Measurements from ENCODE around the gene HS2ST1.
"Not testable (repeated sequence)": the region's sequence is repeated elsewhere in the genome, so short reads cannot be mapped to it uniquely, and the experiment has no call there.

HS2ST1 gene

GRCh38 chr1:86914601-86914997 lies at the start of gene HS2ST1:
HS2ST1 (plus strand) TSS chr1:86914635.
- no peak for DNase-seq (ENCODE audit: low read depth in 2 of 2)

DNA sequence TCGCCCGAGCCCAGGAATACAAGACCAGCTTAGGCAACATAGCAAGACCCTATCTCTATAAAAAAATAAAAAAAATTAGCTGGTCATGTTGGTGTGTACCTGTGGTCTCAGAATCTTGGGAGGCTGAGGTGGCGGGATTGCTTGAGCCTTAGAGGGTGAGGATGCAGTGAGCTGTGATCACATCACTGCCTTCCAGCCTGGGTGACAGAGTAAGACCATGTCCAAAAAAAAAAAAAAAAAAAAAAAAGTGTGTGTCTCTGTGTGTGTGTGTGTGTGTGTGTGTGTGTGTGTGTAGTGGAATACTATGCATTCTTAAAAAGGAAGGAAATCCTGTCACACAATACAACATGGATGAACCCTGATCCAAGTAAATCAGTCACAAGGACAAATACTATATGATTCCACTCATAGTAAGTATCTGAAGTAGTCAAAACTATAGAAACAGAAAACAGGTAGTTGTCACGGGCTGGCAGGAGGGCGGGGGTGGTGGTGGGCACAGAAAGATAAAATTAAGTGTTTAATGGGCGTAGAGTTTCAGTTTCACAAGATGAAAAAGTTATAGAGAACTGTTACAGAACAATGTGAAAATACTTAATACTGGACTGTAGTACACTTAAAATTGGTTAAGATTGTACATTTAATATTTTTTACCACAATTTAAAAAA lies 48.3 kb upstream of the HS2ST1 start:
- no peak for DNase-seq (ENCODE audit: low read depth in 2 of 2)

DNA sequence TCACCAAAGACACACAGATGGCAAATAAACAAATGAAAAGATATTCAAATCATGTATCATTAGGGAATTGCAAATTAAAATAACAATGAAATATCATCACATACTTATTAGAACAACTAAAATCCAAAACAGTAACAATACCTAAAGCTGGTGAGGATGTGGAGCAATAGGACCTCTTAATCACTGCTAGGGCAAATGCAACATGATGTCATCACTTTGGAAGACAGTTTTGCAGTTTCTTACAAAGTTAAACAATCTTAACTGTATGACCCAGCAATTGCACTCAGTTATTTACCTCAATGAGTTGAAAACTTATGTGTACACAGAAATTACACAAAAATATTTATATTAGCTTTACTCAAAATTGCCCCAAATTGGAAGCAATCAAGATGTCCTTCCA lies 47.8 kb upstream of the HS2ST1 start:
- no peak for DNase-seq (ENCODE audit: low read depth in 2 of 2)

- not testable (repeated sequence) for DNase-seq (ENCODE audit: low read depth in 2 of 2)
Observed at GRCh38 chr1:86867278-86867677, 47.2 kb upstream of the HS2ST1 start.

GRCh38 chr1:86868477-86868876 lies 46.0 kb upstream of the HS2ST1 start:
- DNase-seq (ENCODE audit: low read depth in 2 of 2), result no peak

- no peak for DNase-seq (ENCODE audit: low read depth in 2 of 2)
Observed at GRCh38 chr1:86871001-86871400, 43.4 kb upstream of the HS2ST1 start.

- DNase-seq (ENCODE audit: low read depth in 2 of 2), result no peak
Observed at GRCh38 chr1:86872086-86872485, 42.3 kb upstream of the HS2ST1 start.

- no peak for DNase-seq (ENCODE audit: low read depth in 2 of 2)
Observed at GRCh38 chr1:86875722-86876121, 38.7 kb upstream of the HS2ST1 start.

DNA sequence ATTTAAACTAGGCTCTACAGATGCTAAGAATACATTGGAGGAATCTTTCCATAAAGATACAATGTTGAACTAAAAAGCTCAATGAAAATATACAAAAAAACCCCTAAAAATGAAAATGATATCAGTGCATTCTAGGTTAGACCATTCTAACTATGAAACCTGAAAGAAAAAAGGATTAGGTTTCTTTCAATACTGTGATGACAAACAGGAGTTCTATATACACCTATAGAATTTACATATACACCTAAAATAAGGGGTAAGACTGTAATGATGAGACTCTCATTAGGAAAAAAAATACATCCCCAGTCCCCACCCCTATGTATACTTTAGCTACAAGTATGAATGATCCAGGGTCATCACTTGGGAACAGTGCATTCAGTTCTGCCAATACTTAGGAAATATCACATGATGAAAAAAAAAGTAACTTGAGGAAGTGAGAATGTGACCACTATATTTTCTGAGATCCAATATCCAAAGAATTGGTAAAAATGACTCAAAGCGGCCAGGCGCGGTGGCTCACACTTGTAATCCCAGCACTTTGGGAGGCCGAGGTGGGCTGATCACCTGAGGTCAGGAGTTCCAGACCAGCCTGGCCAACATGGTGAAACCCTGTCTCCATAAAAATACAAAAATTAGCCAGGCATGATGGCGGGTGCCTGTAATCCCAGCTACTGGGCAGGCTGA lies 26.8 kb upstream of the HS2ST1 start:
- no peak for DNase-seq (ENCODE audit: low read depth in 2 of 2)

DNA sequence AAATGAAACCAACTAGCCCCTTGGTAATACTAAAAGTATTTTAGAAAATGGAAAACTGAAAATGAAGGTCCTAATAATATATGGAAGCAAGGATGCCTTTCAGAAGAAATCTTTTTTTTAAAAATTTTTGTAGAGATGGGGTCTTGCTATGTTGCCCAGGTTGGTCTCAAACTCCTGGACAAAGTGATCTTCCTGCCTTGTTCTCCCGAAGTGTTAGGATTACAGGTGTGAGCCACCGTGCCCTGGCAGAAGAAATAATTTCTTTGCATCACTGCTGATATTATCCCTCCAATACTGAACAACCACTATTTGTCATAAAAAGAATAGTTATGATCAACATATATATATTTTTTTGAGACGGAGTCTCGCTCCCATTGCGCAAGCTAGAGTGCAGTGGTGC lies 26.1 kb upstream of the HS2ST1 start:
- no peak for DNase-seq (ENCODE audit: low read depth in 2 of 2)

DNA sequence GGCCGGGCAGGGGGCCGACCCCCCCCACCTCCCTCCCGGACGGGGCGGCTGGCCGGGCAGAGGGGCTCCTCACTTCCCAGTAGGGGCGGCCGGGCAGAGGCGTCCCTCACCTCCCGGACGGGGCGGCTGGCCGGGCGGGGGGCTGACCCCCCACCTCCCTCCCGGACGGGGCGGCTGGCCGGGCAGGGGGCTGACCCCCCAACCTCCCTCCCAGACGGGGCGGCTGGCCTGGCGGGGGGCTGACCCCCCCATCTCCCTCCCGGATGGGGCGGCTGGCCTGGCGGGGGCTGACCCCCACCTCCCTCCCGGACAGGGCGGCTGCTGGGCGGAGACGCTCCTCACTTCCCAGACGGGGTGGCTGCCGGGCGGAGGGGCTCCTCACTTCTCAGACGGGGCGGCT lies 15.0 kb upstream of the HS2ST1 start:
- DNase-seq (ENCODE audit: low read depth in 2 of 2), result not testable (repeated sequence)

- DNase-seq (ENCODE audit: low read depth in 2 of 2), result no peak
Observed at GRCh38 chr1:86905875-86906274, 8.6 kb upstream of the HS2ST1 start.

GRCh38 chr1:86906419-86906818 lies 8.0 kb upstream of the HS2ST1 start:
- no peak for DNase-seq (ENCODE audit: low read depth in 2 of 2)

DNA sequence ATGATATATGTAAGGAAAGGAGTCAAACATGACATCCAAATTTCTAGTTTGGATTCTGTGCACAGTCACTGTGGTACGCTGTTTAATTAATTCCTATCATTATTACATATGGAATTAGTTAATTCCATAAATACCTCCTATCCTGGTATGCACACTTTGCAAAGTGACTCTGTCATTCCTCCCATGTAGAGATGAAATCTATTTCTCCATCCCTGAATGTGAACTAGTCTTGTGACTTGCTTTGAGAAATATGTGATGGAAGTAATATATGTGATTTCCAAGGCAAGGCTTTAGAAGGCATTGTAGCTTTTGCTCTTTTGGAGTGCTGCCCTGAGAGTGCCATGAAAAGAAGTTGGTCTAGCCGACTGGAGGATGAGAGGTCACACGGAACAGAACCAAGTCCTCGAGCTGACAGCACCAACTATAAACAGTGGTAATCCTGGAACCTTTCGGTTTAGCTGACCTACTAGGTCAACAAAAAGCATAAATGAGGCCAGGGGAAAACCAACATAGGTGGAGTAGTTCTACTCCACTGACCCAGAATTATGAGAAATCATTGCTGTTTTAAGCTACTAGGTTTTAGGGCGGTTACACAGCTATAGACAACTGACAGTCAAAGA lies 2.0 kb upstream of the HS2ST1 start:
- DNase-seq (ENCODE audit: low read depth in 2 of 2), result no peak

DNA sequence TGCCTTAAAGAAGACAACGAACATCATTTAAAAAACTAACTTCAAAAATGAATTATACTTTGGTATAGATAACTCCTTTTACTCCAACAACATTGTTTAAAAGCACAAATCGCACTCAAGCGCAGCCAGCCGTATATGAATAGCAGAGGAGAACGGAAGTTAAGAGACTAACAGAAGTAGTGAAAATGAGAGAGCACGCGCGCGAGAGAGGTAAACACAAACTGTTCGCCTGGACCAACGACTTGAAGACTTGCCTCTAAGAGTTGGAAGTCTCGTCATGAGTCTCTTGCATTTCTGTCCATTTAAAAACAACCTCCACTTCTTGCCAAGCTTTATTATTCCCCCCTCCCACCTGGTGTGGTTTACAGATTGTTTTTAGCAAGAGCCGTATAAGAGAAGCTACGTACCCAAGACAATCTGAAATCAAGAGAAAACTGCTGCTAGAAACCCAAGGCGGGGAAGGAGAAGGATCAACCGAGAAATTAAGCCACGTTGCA lies 988 bp upstream of the HS2ST1 start:
- DNase-seq (ENCODE audit: low read depth in 2 of 2), result peak in 1 of 2 experiments; percentile 18

DNA sequence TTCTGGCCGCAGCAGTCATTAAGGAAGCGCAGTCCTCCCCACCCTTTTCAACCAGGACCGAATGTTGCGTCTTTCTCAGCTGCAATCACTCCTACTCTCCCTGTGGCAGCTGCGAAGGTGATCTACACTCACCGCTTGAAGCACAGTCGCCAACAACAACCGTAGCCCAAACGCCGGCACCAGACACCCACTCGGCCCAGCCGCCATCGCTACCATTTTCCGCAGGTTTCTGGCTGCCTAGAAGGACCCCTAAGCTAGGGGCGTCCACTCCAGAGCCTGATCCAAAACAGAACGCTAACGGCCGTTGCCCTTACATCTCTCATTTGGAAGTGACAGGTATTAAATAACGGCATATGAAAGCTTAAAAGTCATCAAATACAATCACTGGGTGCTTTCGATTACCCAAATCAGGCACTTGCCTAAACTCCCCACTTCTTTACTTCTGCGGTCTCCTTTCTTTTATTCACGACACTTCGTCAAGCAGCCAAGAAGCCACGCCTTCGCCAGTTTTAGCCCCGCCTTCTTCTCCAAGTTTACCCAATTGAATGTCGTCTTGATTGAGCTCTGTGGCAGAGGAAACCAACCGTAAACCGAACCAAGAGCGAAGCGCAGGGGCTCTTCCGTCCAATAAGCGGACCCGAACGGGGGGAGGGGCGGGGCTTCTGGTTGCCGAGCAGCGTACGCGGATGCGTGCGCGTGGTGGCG lies 387 bp upstream of the HS2ST1 start, which contains the start of gene SELENOF:
Gene SELENOF (minus strand): TSS at position 231 of the 705 bp plus-strand sequence. CDS start 15 bp downstream, at position 216.
- peak; percentile 95 to 99 for DNase-seq (ENCODE audit: low read depth in 2 of 2)

GRCh38 chr1:86914998-86915736 lies 732 bp downstream of the HS2ST1 start:
- DNase-seq (ENCODE audit: low read depth in 2 of 2), result peak; percentile 19 to 34

DNA sequence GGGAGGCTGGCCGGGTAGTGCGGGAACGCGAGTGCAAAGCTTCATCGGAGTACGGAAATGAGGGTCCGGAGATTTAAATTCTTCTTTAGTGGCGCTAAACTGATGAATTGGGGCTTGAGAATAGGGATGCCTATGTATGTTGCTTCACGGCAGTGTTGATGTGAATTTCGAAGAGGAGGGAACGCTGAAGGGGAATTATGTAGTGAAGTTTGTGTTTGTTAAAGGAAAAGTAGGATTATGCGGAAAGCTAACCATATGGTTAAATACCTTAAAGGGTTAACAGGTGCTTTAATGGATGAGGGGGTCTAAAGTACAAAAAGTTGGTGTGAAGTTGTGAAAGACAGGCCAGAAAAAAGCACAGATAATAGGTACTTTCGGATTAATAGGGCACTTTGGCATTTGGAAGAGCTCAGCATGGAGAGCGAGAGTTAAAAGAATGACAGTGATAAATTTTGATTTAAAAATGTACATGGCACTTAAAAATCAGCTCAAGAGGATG lies 1.4 kb downstream of the HS2ST1 start:
- DNase-seq (ENCODE audit: low read depth in 2 of 2), result no peak

- no peak for DNase-seq (ENCODE audit: low read depth in 2 of 2)
Observed at GRCh38 chr1:86916752-86917151, 2.3 kb downstream of the HS2ST1 start.

GRCh38 chr1:86922445-86922844 lies 8.0 kb downstream of the HS2ST1 start:
- DNase-seq (ENCODE audit: low read depth in 2 of 2), result no peak

DNA sequence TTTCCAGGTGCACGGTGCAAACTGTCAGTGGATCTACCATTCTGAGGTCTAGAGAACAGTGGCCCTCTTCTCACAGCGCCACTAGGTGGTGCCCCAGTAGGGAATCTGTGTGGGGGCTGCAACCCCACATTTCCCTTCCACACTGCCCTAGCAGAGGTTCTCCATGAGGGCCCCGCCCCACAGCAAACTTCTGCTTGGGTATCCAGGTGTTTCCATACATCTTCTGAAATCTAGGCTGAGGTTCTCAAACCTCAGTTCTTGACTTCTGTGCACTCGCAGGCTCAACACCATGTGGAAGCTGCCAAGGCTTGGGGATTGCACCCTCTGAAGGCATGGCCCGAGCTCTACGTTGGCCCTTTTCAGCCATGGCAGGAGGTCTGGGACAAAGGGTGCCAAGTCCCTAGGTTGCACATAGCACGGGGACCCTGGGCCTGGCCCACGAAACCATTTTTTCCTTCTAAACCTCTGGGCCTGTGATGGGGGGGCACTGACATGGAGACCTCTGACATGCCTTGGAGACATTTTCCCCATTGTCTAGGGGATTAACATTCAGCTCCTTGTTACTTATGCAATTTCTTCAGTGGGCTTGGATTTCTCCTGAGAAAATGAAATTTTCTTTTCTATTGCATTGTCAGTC lies 10.0 kb downstream of the HS2ST1 start:
- DNase-seq (ENCODE audit: low read depth in 2 of 2), result no peak
